ENCODE results near the gene C12orf75.

DNA sequence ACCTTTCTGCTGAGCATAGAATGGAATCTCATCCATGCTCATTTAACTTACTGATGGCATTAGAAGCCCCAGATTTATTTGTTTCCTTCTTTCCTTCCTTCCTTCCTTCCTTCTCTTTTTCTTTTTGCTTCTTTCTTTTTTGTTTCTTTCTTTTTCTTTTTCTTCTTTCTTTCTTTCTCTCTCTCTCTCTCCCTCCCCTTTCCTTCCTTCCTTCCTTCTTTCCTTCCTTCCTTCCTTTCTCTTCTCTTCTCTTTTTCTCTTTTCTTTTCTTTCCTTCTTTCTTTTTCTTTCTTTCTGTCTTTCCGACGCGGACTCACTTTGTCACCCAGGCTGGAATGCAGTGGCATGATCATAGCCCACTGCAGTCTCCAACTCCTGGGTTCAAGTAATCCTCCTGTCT lies 55.9 kb downstream of the C12orf75 start:
- TF ChIP-seq SUZ12 (IDR thresholded peaks at IDR 0.05) (no peak), SP1 (IDR thresholded peaks at IDR 0.05) (no peak)

Measured in HEK293T (cell line).